ENCODE measurements around the gene GARRE1. TPM values are rescaled to one million over a fixed set of nuclear protein-coding genes. Genes with fewer than 3 reads are reported as not detected.

The GARRE1 gene
- total and polyA plus RNA-seq, 2 of the 8 experiments (the other 6 are each of a cell fraction or from before 2014, with no cell fraction given): 16.4 to 23.1 TPM

DNA sequence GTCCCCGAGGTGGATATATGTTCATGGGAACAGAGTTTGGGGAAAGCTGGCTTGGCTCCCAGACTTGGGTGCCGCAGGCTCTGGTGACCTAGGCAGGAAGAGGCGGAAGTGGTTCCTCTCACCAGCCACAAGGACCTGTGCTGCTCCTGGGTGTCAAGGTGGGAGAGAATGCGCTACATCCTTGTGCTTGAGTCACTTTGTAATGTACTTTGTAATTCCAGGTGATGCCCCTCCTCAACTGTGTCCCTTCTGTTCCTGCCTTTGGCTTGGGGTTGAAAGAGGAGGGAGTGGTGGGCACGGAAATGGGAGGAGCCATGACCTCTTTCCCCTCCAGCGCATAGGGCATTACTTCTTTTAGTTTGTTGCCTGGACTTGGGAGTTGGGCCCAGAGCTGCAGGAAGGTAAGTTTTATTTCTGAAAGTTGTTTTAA is 10.9 kb downstream of the GARRE1 start:
- no peak overlapping the region for H3K4ac ChIP-seq (replicated peaks; ENCODE audit: insufficient read length, low read depth, low read length)
- POLR2A ChIA-PET (ENCODE audit: partially characterized antibody): interaction anchor here (0.7 to 0.9 kb wide), 2 partner anchors 12 to 60 kb away, joined by 3 read pairs; no protein-coding TSS in a partner anchor
- FAIRE-seq: no peak
- no peaks in the 10 kb centered on the region for H3K36me3 ChIP-seq (ENCODE audit: control insufficient read depth in 2 of 4, insufficient read depth in 4 of 4, low read length in 3 of 4)
- WGBS, 2 experiments (ENCODE audit: extremely low coverage in 1 of 2, insufficient coverage in 1 of 2, insufficient read length in 1 of 2, insufficient replicate concordance in 2 of 2, low coverage in 1 of 2, low lambda C conversion rate in 2 of 2, missing lambda C conversion rate in 1 of 2): 71% methylated on average over 6 of the region's 6 CpGs; no CpG with 5 or more reads in 1 of the 2 experiments
- H3K23ac ChIP-seq (ENCODE audit: insufficient read length): no peak overlapping the region
- H4K91ac ChIP-seq (replicated peaks; ENCODE audit: insufficient read length, low read length): peak overlapping the region; percentile 11
- H3K27me3 ChIP-seq (replicated peaks in 1 of 4; ENCODE audit: control insufficient read depth in 3 of 4, extremely low read depth in 1 of 4, insufficient read depth in 3 of 4, low read length in 3 of 4): no peaks in the 10 kb centered on the region
- H3K4me3 ChIP-seq (ENCODE audit: extremely low read depth in 1 of 4, insufficient read depth in 2 of 4, low read depth in 3 of 4, low read length in 4 of 4): no peak overlapping the region
- H2BK5ac ChIP-seq (ENCODE audit: low read depth, low read length): peak overlapping the region; percentile 57; the same call in 1 of the 2 replicates
- H4K8ac ChIP-seq (ENCODE audit: extremely low read depth, insufficient read depth, low read length): no peak overlapping the region
- no peak overlapping the region for H2BK120ac ChIP-seq (replicated peaks; ENCODE audit: low read depth, low read length)
- no peak overlapping the region for H3K56ac ChIP-seq (replicated peaks; ENCODE audit: insufficient read length, low read depth, low read length)
- no peak for DNase-seq (ENCODE audit: low read depth in 1 of 2, low spot score in 2 of 2)
- H3K4me1 ChIP-seq (replicated peaks in 1 of 4; ENCODE audit: control insufficient read depth in 3 of 4, insufficient read depth in 4 of 4, low read length in 3 of 4): peaks cover 6 to 19% (median 13%) of the 10 kb centered on the region in 4 experiments
- H2AFZ ChIP-seq (ENCODE audit: low read length): no peak overlapping the region
- H2BK20ac ChIP-seq (ENCODE audit: low read length): no peak overlapping the region
- H2BK12ac ChIP-seq (ENCODE audit: low read depth, low read length): no peak overlapping the region
- no peak overlapping the region for H3K27ac ChIP-seq (ENCODE audit: low read depth, low read length)
- no peaks in the 10 kb centered on the region for H3K9me3 ChIP-seq (ENCODE audit: insufficient read depth in 2 of 2, low read depth in 1 of 2, low read length in 1 of 2)
- peak overlapping the region; percentile 84; the same call in 1 of the 2 replicates for H2BK15ac ChIP-seq (ENCODE audit: low read length)
- no peak overlapping the region for H3K14ac ChIP-seq (ENCODE audit: insufficient read length)
- CTCF ChIA-PET (ENCODE audit: partially characterized antibody): interaction anchor here (0.9 to 1.8 kb wide), 4 partner anchors 9 to 73 kb away, joined by 3 to 4 read pairs (median 4); no protein-coding TSS in a partner anchor
- peak overlapping the region; percentile 10 to 32; a peak in 3 of 4 replicates for H3K4me2 ChIP-seq (ENCODE audit: insufficient read depth in 1 of 2, low read depth in 2 of 2, low read length in 2 of 2)
- no peak overlapping the region for H3K9ac ChIP-seq (replicated peaks in 1 of 4; ENCODE audit: extremely low read depth in 1 of 4, low read depth in 3 of 4, low read length in 3 of 4)
- H3K18ac ChIP-seq (ENCODE audit: extremely low read depth, low read length): no peak overlapping the region
- H2AK5ac ChIP-seq (ENCODE audit: low read depth, low read length): no peak overlapping the region
- peaks cover 0 to 10% of the 10 kb centered on the region in 2 experiments for H4K20me1 ChIP-seq (replicated peaks in 1 of 2; ENCODE audit: control insufficient read depth in 1 of 2, insufficient read depth in 2 of 2, low read length in 2 of 2)
- H3K79me1 ChIP-seq (ENCODE audit: low read depth, low read length): peaks cover 6% of the 10 kb centered on the region
- H4K5ac ChIP-seq (ENCODE audit: insufficient read length, low read depth, low read length): no peak overlapping the region
- no peaks in the 10 kb centered on the region for H3K23me2 ChIP-seq (ENCODE audit: low read depth, low read length)
- H3K79me2 ChIP-seq (ENCODE audit: control insufficient read depth in 1 of 2, insufficient read depth in 2 of 2, low read length in 2 of 2): peaks cover 3 to 41% of the 10 kb centered on the region in 2 experiments; a peak in 2 of 4 replicates
- TF ChIP-seq EZH2 (IDR thresholded peaks at IDR 0.05; ENCODE audit: low read depth, low read length, severe bottlenecking): no peak
- no peak for TF ChIP-seq GTF2F1 (IDR thresholded peaks at IDR 0.05; ENCODE audit: borderline replicate concordance, low read depth, low read length)
- no peak for TF ChIP-seq CBX8 (IDR thresholded peaks at IDR 0.05; ENCODE audit: borderline replicate concordance, low read depth, low read length)
- TF ChIP-seq NRF1 (IDR thresholded peaks at IDR 0.05; ENCODE audit: low read depth, low read length): no peak
- TF ChIP-seq POLR2AphosphoS5 (IDR thresholded peaks at IDR 0.05; ENCODE audit: low read depth, low read length): no peak
- TF ChIP-seq RBBP5 (IDR thresholded peaks at IDR 0.05; ENCODE audit: borderline replicate concordance, low read depth, low read length): no peak
- TF ChIP-seq, protein P1, sequence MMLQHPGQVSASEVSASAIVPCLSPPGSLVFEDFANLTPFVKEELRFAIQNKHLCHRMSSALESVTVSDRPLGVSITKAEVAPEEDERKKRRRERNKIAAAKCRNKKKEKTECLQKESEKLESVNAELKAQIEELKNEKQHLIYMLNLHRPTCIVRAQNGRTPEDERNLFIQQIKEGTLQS (IDR thresholded peaks at IDR 0.05; ENCODE audit: insufficient read depth, low read depth, low read length): no peak
- TF ChIP-seq BCL11A (IDR thresholded peaks at IDR 0.05; ENCODE audit: low read depth in 2 of 2, low read length in 2 of 2): no peak
- no peak for TF ChIP-seq SIN3A (conservative IDR thresholded peaks at IDR 0.05 in 1 of 2, IDR thresholded peaks at IDR 0.05 in 1 of 2; ENCODE audit: low read depth in 1 of 2, low read length in 2 of 2)
- no peak for TF ChIP-seq KDM1A (IDR thresholded peaks at IDR 0.05; ENCODE audit: borderline replicate concordance, low read length)
- no peak for TF ChIP-seq CREB1 (IDR thresholded peaks at IDR 0.05)
- TF ChIP-seq BACH1 (IDR thresholded peaks at IDR 0.05; ENCODE audit: low read length): no peak
- no peak for TF ChIP-seq SIRT6 (IDR thresholded peaks at IDR 0.05; ENCODE audit: low read length)
- TF ChIP-seq JUND (IDR thresholded peaks at IDR 0.05; ENCODE audit: low read length): no peak

All from H1 (cell line).